ENCODE results near the gene GPSM3.

GPSM3 gene

GRCh38 chr6:32152769-32153563, 39.5 kb downstream of the GPSM3 start:
- DNase-seq, result peak; percentile 58
- peak overlapping the region; percentile 80 for H3K27ac ChIP-seq
- in situ Hi-C loops (cut with HindIII; ENCODE audit: low pct_ligation_motif_present, low sequenced_read_pairs), result no loop called here
- no peaks in the 10 kb centered on the region for H3K27me3 ChIP-seq (replicated peaks)
- TF ChIP-seq, protein P1, sequence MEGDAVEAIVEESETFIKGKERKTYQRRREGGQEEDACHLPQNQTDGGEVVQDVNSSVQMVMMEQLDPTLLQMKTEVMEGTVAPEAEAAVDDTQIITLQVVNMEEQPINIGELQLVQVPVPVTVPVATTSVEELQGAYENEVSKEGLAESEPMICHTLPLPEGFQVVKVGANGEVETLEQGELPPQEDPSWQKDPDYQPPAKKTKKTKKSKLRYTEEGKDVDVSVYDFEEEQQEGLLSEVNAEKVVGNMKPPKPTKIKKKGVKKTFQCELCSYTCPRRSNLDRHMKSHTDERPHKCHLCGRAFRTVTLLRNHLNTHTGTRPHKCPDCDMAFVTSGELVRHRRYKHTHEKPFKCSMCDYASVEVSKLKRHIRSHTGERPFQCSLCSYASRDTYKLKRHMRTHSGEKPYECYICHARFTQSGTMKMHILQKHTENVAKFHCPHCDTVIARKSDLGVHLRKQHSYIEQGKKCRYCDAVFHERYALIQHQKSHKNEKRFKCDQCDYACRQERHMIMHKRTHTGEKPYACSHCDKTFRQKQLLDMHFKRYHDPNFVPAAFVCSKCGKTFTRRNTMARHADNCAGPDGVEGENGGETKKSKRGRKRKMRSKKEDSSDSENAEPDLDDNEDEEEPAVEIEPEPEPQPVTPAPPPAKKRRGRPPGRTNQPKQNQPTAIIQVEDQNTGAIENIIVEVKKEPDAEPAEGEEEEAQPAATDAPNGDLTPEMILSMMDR (IDR thresholded peaks at IDR 0.05; ENCODE audit: low read depth, low read length, missing control alignments), result no peak
- H3K4me3 ChIP-seq (ENCODE audit: low read depth, low read length), result peak overlapping the region; percentile 86
- peaks cover 6% of the 10 kb centered on the region for H3K36me3 ChIP-seq (replicated peaks)

- Histone ChIP-seq H3K4me3 (ENCODE audit: low read depth, low read length) (peak within 1 kb of the TSS; percentile 86), H3K27me3 (replicated peaks) (no peaks in the 10 kb centered on the region), H3K36me3 (replicated peaks) (peaks cover 4% of the 10 kb centered on the region), H3K27ac (peak within 1 kb of the TSS; percentile 80)
- no peak for DNase-seq
- in situ Hi-C loops (cut with HindIII; ENCODE audit: low pct_ligation_motif_present, low sequenced_read_pairs), result no loop called here
- TF ChIP-seq, protein P1 (IDR thresholded peaks at IDR 0.05; ENCODE audit: low read depth, low read length, missing control alignments), result no peak
These were observed 40.3 kb downstream of the GPSM3 start, which contains the start of gene PRRT1 for GRCh38 chr6:32151863-32152768. Gene PRRT1, minus strand, starts transcription at chr6:32151939. Its CDS starts 112 bp downstream, at chr6:32151827.

DNA sequence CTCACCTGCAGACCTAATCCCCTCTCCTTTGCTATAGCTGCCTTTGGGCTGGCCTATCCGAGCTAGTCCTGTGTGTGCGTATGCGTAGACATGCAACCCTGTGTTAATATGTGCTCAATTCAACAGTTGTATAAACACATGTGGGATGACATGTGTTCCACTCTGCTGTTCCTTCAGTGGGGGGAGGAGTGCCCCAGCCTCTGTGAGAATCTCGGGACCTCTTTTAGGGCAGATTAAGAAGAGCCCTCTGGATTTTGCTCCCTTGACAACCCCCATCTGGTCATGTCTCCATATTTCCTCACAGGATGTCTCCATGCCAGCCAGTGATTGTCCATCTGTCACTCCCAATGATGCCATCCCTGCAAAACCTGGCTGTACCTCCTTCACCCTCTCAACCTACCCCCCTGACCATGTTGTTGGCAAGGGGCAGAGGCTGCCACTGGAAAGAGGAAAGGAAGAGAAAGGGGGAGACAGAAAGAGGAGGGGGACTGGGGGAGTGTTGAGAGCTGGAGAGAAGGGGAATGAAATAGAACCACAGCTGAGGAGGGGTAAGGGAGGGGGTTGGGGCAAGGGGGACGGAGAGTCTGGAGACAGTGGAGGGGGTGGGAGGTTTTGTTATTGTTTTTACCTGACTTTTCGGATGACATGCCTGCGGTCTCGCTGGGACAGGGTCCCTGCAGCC, 41.1 kb downstream of the GPSM3 start:
- H3K4me3 ChIP-seq (ENCODE audit: low read depth, low read length), result peak overlapping the region; percentile 39
- TF ChIP-seq, protein P1 (IDR thresholded peaks at IDR 0.05; ENCODE audit: low read depth, low read length, missing control alignments), result no peak
- DNase-seq, result no peak
- no peak overlapping the region for H3K27ac ChIP-seq
- no peaks in the 10 kb centered on the region for H3K27me3 ChIP-seq (replicated peaks)
- H3K36me3 ChIP-seq (replicated peaks), result peaks cover 2% of the 10 kb centered on the region
- in situ Hi-C loops (cut with HindIII; ENCODE audit: low pct_ligation_motif_present, low sequenced_read_pairs), result no loop called here

- H3K27me3 ChIP-seq (replicated peaks), result no peaks in the 10 kb centered on the region
- no peaks in the 10 kb centered on the region for H3K36me3 ChIP-seq (replicated peaks)
- no peak overlapping the region for H3K27ac ChIP-seq
- in situ Hi-C loops (cut with HindIII; ENCODE audit: low pct_ligation_motif_present, low sequenced_read_pairs), result no loop called here
- H3K4me3 ChIP-seq (ENCODE audit: low read depth, low read length), result no peak overlapping the region
- TF ChIP-seq, protein P1 (IDR thresholded peaks at IDR 0.05; ENCODE audit: low read depth, low read length, missing control alignments), result no peak
- no peak for DNase-seq
These were observed 42.2 kb downstream of the GPSM3 start for GRCh38 chr6:32149932-32150870.

Measured in brain microvascular endothelial cell (primary cell).